GM23338 (cell line): Measurements from ENCODE around the gene E4F1. TPM values are rescaled to one million over a fixed set of nuclear protein-coding genes. Genes with fewer than 3 reads are reported as not detected.

Experiments
- CREB1 ChIP-seq: fragments of 250-450 bp; sonication (Bioruptor Pico); IDR thresholded peaks from 2 replicates; pipeline ENCODE4 v1.5.0; 2020; ENCODE audit warnings: low read depth, mild to moderate bottlenecking, moderate library complexity
- EZH2 ChIP-seq: fragments of 200-600 bp; sonication (generic); IDR thresholded peaks from one replicate; pipeline ENCODE4 v1.8.0; 2017; ENCODE audit warnings: antibody characterized with exemption, mild to moderate bottlenecking, low read depth; ENCODE audit not compliant: unreplicated experiment
- JUNB ChIP-seq: IDR thresholded peaks from one replicate; pipeline ENCODE4 v1.6.1; 2016; ENCODE audit warnings: antibody characterized with exemption; ENCODE audit not compliant: unreplicated experiment
- POLR2AphosphoS5 ChIP-seq: IDR thresholded peaks from 2 replicates; pipeline ENCODE4 v1.6.1; 2016; ENCODE audit warnings: antibody characterized with exemption, low read depth
- polyA plus RNA-seq: library from polyadenylated mRNA; unstranded; fragments of >200 nt; fragmentation: Nextera tagmentation; extraction: Ambion mirVana; gene quantifications from 2 replicates; pipeline ENCODE4 v1.2.1, GENCODE V29; 2016
- total RNA-seq: library from RNA; depleted of rRNA; stranded (reverse); fragments of >200 nt; shearing (Covaris generic); gene quantifications from 2 replicates; pipeline ENCODE4 v1.2.3, GENCODE V29; 2014
- TF ChIP-seq, protein P1 (sequence below): fragments of 250-450 bp; sonication (Bioruptor Pico); IDR thresholded peaks from 2 replicates; pipeline ENCODE4 v1.5.0; 2020; ENCODE audit warnings: mild to moderate bottlenecking, moderate library complexity
- TF ChIP-seq, protein P2 (sequence below), 2 experiments: fragments of 200-600 bp in 1 of 2; sonication (generic) in 1 of 2; conservative IDR thresholded peaks; 2 replicates each; pipeline versions ENCODE4 v1.5.1 to v1.6.1; 2016 to 2017; ENCODE audit warnings: antibody characterized with exemption in 2 of 2, low read depth in 2 of 2, mild to moderate bottlenecking in 2 of 2, moderate library complexity in 1 of 2

E4F1 gene
- total and polyA plus RNA-seq, 2 experiments from 2014 or later: 22.6 to 45.5 TPM

DNA sequence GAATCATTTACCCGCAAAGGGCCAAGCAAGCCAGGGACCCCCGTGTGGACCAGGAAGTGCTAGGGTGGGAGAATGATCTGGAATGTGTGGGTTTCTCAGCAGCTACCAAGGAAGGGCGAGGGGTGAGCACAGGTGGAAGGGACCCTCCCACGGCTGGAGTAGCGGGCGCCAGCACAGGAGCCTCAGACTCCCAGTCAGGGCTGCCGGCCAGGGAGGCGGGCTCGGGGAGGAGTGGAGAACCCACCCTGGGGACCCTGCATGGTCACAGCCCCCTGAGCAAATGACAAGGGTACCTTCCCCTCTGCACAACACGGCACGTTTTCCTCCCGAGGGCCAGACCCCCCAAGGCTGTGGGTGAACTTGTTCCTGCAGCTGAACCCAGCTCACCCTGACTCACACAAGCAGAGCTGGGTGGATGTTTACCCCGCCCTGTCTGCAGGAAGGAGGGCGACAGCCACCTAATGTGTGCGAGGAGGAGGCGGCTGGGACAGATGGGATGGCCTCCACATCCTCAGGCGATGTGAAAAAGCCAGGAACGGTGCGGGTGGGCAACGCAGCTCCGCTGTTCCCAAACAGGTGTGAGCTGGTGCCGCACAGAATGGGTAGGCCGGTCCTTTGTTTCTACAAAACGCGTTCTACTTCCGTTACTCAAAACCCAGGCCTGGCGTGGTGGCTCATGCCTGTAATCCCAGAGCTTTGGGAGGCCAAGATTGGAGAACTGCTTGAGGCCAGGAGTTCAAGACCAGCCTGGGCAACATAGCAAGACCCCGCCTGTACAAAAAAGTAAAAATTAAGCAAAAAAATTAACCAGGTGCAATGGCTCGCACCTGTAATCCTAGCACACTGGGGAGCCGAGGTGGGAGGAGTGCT is 21.8 kb downstream of the E4F1 start (continued):
- TF ChIP-seq, protein P1, sequence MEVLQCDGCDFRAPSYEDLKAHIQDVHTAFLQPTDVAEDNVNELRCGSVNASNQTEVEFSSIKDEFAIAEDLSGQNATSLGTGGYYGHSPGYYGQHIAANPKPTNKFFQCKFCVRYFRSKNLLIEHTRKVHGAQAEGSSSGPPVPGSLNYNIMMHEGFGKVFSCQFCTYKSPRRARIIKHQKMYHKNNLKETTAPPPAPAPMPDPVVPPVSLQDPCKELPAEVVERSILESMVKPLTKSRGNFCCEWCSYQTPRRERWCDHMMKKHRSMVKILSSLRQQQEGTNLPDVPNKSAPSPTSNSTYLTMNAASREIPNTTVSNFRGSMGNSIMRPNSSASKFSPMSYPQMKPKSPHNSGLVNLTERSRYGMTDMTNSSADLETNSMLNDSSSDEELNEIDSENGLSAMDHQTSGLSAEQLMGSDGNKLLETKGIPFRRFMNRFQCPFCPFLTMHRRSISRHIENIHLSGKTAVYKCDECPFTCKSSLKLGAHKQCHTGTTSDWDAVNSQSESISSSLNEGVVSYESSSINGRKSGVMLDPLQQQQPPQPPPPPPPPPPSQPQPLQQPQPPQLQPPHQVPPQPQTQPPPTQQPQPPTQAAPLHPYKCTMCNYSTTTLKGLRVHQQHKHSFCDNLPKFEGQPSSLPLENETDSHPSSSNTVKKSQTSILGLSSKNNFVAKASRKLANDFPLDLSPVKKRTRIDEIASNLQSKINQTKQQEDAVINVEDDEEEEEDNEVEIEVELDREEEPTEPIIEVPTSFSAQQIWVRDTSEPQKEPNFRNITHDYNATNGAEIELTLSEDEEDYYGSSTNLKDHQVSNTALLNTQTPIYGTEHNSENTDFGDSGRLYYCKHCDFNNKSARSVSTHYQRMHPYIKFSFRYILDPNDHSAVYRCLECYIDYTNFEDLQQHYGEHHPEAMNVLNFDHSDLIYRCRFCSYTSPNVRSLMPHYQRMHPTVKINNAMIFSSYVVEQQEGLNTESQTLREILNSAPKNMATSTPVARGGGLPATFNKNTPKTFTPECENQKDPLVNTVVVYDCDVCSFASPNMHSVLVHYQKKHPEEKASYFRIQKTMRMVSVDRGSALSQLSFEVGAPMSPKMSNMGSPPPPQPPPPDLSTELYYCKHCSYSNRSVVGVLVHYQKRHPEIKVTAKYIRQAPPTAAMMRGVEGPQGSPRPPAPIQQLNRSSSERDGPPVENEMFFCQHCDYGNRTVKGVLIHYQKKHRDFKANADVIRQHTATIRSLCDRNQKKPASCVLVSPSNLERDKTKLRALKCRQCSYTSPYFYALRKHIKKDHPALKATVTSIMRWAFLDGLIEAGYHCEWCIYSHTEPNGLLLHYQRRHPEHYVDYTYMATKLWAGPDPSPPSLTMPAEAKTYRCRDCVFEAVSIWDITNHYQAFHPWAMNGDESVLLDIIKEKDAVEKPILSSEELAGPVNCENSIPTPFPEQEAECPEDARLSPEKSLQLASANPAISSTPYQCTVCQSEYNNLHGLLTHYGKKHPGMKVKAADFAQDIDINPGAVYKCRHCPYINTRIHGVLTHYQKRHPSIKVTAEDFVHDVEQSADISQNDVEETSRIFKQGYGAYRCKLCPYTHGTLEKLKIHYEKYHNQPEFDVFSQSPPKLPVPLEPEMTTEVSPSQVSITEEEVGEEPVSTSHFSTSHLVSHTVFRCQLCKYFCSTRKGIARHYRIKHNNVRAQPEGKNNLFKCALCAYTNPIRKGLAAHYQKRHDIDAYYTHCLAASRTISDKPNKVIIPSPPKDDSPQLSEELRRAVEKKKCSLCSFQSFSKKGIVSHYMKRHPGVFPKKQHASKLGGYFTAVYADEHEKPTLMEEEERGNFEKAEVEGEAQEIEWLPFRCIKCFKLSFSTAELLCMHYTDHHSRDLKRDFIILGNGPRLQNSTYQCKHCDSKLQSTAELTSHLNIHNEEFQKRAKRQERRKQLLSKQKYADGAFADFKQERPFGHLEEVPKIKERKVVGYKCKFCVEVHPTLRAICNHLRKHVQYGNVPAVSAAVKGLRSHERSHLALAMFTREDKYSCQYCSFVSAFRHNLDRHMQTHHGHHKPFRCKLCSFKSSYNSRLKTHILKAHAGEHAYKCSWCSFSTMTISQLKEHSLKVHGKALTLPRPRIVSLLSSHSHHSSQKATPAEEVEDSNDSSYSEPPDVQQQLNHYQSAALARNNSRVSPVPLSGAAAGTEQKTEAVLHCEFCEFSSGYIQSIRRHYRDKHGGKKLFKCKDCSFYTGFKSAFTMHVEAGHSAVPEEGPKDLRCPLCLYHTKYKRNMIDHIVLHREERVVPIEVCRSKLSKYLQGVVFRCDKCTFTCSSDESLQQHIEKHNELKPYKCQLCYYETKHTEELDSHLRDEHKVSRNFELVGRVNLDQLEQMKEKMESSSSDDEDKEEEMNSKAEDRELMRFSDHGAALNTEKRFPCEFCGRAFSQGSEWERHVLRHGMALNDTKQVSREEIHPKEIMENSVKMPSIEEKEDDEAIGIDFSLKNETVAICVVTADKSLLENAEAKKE: no peak
- TF ChIP-seq POLR2AphosphoS5 (no peak), CREB1 (CRISPR knock-in tag) (no peak), EZH2 (no peak), JUNB (no peak)
- TF ChIP-seq, protein P2, sequence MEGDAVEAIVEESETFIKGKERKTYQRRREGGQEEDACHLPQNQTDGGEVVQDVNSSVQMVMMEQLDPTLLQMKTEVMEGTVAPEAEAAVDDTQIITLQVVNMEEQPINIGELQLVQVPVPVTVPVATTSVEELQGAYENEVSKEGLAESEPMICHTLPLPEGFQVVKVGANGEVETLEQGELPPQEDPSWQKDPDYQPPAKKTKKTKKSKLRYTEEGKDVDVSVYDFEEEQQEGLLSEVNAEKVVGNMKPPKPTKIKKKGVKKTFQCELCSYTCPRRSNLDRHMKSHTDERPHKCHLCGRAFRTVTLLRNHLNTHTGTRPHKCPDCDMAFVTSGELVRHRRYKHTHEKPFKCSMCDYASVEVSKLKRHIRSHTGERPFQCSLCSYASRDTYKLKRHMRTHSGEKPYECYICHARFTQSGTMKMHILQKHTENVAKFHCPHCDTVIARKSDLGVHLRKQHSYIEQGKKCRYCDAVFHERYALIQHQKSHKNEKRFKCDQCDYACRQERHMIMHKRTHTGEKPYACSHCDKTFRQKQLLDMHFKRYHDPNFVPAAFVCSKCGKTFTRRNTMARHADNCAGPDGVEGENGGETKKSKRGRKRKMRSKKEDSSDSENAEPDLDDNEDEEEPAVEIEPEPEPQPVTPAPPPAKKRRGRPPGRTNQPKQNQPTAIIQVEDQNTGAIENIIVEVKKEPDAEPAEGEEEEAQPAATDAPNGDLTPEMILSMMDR (conservative IDR thresholded peaks at IDR 0.05; ENCODE audit: low read depth in 2 of 2): no peak
